HG03342 (cell line): ENCODE results near the gene OBI1.

Experiments used
- ATAC-seq: cut with Tn5 transposase; IDR thresholded peaks from one replicate; pipeline ENCODE4 v1.9.1; 2021; ENCODE audit warnings: mild to moderate bottlenecking, moderate library complexity; ENCODE audit not compliant: unreplicated experiment

Gene OBI1

DNA sequence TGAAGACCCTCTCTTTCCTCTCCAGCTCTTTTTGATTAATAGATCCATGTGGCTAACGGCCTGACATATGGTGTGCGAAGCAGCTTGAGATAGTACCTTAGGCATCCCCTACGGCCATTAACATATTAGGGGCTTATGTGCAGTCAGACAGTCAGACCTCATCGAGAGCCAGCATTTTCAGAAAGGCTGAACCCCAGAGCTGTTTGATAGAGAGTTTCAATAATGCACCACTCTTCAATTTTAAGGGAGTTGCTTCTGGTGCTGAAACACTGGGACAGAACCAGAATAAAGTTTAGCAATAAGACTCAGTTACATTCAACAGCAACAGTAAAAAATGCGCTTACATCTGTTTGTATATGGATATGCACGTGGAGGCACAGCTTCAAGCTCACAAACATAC is 66.4 kb downstream of the OBI1 start:
- ATAC-seq, result no peak

DNA sequence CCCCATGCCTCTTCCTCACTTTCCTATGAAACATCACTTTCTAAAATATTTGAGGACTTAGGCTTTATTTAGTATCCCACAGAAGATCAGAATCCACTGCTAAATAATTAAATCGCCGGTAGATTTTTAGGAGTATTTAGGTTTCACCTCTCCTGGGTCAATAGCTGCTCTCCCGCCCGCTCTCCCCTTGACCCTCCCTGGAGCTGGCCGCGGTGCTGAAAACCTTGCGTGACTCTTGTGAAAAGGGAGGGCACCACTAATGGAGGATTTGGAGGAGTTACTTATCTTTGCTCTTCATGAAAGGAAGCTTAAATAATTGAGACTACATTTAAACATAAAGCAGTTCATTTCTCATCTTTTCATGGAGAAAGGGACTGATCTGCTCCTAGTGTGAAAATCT is 69.7 kb downstream of the OBI1 start:
- ATAC-seq, result no peak

DNA sequence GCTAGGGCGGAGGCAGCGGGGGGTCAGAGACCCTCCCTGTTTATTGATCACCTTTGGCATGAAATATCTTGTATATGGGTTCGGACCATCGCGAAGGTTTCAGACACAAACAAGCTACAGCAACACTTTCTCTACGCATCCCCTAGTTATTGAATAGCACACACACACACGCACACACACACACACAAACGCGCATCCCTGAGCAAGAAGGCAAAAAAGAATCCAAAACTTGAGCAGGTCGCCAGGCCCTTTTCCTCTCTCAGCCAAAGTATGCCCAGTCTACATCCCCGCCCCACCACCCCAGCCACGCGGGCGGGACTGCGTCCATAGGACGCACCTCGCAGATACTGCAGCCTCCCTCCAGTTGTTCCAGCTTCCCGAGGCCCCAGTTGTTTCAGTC is 71.6 kb downstream of the OBI1 start:
- ATAC-seq, result no peak

DNA sequence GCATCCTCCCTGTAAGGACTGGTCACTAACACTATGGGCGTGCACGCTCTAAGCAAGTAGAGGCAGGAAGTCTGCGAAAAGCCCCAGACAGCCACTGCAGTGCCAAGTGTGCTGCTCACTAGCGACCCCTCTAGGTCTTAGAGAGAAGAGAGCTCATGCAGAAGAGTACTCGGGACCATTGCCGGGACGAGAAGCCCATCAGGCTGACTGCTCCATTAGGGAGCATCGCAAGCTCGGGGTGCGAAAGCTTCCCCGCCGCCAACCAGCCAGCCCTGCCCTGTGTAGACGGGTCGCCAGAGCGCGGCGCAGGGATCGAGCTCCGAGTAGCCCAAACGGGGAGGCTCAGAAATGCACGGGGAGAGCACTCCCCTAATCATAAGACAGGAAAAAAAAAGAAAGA is 72.2 kb downstream of the OBI1 start:
- no peak for ATAC-seq

DNA sequence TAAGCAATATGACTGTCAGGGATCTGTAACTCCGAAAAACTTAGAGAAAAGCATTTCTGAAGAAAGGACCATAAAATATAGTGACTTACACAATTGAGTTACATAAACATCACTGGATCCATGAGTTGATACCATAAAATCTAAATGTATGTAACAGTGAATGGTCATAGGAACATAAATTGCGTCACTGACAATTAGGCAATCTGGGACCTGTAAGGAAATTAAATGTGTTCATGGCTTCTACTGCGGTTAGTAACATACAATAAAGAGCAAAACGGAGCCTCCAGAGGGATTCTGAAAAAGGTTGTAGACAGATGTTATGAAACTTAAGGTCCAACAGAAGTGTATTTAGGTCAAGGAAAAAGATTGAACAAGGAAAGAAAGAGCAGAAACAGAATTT is 82.7 kb downstream of the OBI1 start:
- no peak for ATAC-seq

DNA sequence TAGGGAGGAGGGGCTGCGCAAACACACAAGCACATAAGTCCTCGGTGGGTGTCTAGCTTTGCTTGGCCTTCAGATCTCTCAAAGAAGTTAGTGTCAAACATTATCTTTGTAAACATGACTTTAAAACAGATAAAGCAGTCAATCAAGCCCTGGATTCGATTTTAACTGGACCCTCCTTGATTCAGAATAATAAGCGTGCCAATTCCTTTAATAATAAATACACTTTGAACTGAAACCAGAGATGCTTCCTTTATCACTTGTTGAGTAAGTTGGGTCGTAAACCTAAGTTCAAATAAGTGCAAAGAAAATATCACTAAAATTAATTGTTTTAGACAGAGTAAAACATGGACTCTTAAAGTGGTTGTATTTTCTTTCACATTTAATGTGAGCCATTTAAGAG is 86.5 kb downstream of the OBI1 start:
- ATAC-seq, result no peak

DNA sequence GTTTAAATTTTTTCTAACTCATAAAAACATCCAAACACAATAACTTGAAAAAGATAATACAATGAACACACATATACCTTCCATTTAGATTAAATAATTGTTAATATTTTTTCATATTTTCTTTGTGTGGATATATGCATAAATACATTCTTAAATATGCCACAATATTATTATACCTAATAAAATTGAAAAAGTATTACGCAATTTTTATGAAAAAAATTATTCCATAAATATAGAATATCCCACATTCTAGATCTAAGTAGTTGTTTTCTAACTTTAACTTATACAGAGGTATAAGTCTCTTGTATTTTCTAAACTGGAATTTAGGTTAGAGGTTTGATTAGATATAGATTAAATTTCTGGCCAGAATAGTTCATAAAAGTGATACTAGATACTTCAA is 89.9 kb downstream of the OBI1 start:
- no peak for ATAC-seq

DNA sequence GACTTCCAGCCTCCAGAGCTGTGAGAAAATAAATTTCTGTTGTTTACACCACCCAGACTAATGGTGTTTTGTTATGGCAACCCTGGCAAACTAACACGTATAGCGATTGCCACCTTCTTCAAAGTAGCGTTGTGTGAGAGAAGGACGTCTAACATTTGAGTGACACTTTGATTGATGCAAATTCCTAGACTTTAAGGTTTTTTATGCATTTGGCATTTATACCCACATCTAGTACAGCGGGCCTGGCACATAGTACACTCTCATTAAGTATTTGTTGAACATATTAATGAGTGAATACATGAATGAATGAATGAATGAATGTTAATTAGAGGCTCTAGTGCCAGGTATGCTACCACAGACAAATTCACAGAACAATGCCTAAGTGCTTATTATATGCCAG is 92.3 kb downstream of the OBI1 start:
- ATAC-seq, result no peak
